NCI-H1930 (cell line): ENCODE results near the gene EPHB1.

Experiments used
- DNase-seq, 2 experiments: peaks; one replicate each; lab custom pipeline; 2025; lab: John Stamatoyannopoulos, UW

The EPHB1 gene

DNA sequence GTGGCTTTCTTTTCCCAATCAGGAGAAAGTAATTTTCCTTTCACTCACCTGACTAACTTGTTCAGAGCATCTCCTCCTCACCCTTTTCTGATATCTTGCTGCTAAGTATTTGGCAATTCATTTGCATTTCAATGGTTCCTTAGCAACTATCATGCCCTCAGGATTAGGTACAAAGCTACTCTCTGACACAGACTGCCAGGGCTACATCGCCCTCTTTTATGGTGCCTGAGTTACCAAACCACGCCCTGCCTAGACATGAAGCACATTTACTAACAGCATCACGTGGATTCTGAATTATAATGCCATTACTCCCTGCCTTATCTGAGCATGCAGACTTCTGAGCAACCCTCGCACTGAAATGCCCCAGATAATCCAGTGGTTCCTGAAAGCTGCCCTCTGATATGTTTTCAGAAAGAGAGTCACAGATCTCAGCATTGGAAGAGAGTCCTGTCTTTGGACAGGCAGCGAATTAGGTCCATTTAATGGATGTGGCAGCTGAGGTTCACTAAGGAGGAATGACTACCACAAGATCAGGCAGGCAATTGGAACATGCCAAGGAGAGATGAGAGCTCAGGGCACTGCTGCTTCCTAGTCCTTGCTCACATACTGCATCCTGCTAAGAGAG is 14.5 kb downstream of the EPHB1 start:
- no peak for DNase-seq

DNA sequence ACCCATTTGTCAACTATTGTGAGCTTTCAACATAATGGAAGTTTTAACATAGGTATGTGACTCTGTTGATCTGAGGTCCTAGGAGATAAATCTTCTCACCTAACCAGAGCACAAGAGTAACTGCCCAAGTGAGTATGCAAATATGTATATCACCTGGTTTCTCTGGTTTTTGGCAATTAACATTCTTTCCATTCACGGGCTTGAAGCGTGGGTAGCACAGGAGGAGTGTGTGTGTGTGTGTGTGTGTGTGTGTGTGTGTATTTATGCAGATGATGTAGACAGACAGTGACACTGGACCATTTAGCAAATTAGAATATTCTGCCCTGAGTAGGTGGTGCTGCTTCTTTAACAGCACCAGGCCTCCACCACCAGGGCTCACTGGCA is 15.0 kb downstream of the EPHB1 start:
- DNase-seq: no peak

DNA sequence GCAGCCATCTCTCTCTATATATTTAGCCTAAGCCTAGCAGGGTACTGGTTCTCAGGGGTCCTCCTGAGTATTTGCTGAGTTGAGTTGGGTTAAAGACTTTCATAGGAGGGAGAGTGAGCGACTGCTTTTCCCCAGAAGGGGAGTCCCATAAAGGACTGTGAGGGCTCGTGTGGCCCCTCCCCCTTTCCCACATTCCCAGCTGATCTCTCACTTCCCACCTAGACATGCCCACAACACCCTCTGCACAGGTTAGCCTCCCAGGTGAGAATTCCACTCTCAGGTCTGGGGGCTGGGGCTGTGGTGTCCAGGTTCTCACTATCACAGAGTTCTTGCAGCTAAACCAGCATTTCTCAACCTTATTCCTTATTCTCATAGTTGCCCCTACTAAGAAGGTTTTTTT is 15.8 kb downstream of the EPHB1 start:
- DNase-seq: no peak

DNA sequence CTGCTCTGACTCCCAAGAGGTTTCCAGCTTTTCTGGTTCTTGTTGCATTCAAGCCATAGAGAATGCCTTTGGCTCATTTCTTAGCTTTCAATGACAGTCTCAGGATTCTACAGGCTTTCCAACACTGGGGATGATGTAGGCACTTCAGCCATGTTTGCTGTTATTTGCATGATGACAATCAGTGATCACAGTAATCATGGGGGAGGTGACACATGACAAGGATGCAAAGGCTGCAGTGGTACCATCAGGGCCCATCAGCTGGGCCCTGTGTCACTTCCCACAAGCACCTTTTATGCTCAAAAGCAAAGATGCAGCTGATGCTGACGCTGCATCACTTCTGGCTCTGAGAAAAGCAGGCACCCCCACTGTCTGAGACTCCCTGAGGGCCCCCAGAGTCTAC is 18.6 kb downstream of the EPHB1 start:
- no peak for DNase-seq

GRCh38 chr3:134815519-134815918 is 20.5 kb downstream of the EPHB1 start:
- DNase-seq: no peak

- DNase-seq: no peak
Measured at GRCh38 chr3:134816623-134817022, 21.6 kb downstream of the EPHB1 start.

DNA sequence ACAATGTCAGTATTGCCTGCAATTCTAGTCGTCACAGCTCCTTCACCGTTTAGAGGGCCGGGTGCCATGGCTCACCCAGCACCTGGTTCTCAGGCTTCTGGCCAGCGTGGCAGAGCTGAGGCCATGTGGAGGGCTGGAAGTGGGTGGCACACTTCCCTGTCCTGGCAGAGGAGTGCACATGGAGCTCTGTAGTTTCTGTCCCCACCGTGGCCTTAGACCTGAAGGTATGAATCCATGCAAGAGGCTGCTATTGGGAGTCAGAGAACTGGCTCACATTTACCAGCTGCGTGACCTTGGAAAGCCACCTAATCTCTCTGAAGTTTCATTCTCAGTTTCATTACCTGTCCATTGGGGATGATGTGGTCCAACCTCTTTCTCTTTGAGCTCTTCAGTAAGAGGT is 22.2 kb downstream of the EPHB1 start:
- no peak for DNase-seq

DNA sequence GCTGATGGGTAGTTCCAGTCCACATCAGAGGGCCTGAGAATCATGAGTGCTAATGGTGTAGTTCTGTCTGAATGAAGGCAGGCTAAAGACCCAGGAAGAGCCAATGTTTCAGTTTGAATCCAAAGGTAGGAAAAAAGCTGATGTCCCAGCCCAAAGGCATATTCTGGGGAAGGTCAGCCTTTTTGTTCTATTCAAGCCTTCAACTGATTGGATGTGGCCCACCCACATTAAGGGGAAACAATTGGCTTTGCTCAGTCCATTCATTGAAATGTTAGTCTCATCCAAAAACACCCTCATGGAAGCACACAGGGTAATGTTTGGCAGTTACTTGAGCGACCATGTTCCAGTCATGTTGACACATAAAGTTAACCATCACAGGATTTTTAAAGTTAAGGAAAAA is 25.9 kb downstream of the EPHB1 start:
- no peak for DNase-seq

- DNase-seq: no peak
Measured at GRCh38 chr3:134822090-134822489, 27.0 kb downstream of the EPHB1 start.

DNA sequence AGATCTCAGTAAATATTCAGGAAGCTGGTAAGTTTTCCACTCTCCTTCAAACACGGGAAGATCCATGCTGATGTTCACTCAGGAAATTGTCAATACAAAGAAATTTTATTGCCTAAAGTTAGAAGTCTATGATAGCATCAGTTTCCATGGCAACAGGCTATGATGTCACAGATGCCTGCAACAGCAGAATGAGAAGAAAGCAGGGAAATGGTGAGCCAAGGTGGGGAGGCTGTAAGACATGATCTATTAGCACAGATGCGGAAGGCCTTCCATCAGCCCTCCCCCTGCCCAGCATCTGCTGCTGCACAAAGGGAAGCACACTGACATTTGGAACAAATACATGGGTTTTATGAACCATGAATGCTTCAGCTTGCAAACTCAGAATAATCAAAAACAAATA is 28.6 kb downstream of the EPHB1 start:
- DNase-seq: no peak

- no peak for DNase-seq
Measured at GRCh38 chr3:134824791-134825190, 29.7 kb downstream of the EPHB1 start.

DNA sequence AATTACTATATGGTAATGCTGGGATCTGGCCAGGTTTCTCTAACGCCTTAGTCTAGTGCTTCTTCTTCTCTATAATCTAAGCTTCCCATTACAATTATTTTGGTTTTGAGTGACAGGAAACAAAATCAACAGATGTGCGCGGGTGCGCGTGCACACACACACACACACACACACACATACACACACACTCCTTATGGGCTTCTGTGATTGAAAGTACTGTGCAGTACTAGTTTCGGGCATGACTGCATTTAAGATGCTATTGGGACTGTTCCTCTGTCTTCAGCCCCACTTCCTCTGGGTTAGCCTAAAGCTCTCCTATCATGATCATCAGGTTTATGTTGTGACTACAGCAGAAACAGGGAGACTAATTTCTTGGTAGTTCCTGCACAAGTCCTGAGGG is 32.2 kb downstream of the EPHB1 start:
- DNase-seq: no peak

DNA sequence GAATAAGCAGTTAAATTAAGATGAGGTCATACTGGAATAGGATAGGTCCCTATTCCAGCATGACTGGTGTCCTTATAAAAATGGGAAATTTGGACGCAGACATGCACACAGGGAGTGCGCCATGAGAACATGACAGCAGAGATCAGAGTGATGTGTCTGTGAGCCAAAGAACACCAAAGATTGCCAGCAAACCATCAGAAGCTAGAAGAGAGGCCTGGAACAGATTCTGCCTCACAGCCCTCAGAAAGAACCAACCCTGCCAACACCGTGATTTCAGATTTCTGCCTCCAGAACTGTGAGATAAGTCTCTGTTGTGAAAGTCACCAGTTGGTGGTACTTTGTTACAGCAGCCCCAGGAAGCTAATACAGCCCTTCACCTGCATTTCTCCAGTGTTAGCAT is 34.7 kb downstream of the EPHB1 start:
- no peak for DNase-seq

DNA sequence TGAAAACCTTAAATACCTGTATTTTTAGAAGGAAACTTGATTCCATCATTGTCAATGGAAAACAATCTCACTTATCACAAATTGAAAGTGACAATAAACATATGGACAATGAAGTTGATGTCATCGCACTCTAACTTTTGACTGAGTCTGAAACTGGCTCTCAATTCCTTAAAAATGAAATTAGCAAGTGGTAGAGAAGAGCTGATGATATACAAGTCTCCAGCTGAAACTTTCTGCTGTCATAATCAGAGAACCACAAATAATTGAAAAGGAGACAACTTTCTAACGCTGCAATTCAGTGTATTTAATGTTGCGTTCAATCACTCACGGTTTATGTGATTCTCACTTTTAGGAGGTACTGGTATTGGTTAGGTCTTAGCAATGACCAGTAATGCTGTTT is 37.5 kb downstream of the EPHB1 start:
- DNase-seq: no peak

GRCh38 chr3:134833453-134834163 is 38.5 kb downstream of the EPHB1 start:
- DNase-seq: no peak

DNA sequence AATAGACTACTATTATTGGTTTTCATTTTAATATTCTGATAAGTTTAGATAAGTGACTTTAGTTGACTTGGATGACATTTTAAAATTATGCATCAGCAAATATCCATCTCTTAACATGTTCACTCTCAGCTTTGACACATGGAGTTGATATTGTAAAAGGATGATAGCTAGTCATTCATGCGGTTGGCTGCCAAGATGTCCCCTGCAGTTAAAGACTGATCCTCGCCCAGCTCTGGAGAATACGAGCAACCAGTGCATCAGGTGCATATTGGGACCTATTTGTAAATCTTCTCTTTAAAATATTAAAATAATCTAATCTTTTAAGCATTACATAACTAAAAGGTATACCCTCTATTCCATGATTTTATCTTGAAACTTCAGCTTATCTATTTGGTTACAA is 41.9 kb downstream of the EPHB1 start:
- no peak for DNase-seq

- DNase-seq: no peak
Measured at GRCh38 chr3:134838599-134838998, 43.5 kb downstream of the EPHB1 start.

GRCh38 chr3:134839422-134839821 is 44.4 kb downstream of the EPHB1 start:
- no peak for DNase-seq

DNA sequence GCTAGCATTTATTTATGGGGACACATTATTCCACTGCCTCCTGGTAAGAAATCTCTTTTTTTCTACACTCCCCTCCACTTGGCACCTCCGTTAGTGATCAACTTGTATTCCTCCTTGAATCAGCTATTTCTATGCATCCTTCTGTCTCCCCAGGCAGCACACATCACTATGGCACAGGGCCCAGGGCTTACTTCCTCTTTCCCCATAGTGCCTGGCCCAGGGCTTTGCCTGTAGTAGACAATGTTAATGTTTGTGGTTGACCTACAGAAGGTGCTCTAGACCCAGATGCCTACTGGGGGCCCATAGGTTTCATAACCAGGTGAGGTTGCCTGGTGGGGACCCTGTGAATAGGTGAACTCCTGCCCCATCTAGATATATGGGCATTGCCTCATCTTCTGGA is 44.9 kb downstream of the EPHB1 start:
- DNase-seq: no peak

GRCh38 chr3:134840459-134840858 is 45.4 kb downstream of the EPHB1 start:
- DNase-seq: no peak

- DNase-seq: no peak
Measured at GRCh38 chr3:134846084-134846483, 51.0 kb downstream of the EPHB1 start.

- no peak for DNase-seq
Measured at GRCh38 chr3:134846911-134847317, 51.9 kb downstream of the EPHB1 start.

DNA sequence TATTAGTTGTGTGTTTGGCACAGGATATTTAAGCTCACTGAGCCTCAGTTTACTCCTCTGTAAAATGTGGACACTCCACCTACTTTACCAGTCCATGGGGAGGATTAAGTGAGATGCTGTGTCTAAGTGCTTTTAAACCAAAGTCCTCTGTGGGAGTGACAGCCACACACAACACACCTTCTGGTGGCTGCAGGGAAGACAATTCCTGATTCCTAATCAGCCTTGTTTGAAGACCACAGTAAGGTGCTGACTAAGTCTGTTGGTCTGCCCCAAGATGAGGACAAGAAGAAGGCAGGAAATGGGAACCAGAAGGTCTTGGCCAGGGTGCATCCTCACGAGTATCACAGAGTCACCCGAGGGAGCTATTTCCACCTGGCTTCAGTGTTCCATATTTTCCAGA is 52.3 kb downstream of the EPHB1 start:
- no peak for DNase-seq

DNA sequence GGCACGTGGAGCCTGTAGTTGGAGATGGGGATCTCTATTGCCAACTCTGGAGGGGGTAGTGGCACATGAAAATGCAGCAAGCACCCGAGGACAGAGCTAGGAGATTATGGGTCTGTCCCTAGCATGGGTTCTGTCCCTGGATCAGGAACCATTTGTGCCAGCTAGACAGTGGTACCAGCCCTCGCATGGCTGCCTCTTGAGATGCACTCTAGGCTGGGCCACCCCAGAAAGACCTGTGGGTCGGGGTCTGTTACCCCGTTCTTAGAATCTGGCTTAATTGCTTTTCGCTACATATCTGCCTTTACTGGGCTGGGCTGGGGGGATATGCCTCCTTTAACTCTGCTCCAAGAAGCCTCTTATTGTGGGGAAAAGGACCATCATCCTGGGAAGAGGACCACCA is 54.5 kb downstream of the EPHB1 start:
- no peak for DNase-seq
